IMR-90 (cell line): ENCODE data around the gene KBTBD8. TPM values are rescaled to one million over a fixed set of nuclear protein-coding genes. Genes with fewer than 3 reads are reported as not detected.

Source experiments
- ATAC-seq: fragments of 200-7000 bp; cut with Tn5 transposase; 2 replicates; pipeline ENCODE4 v1.9.1; 2020; ENCODE audit warnings: low read depth, mild to moderate bottlenecking, moderate library complexity
- BruUV-seq: library from RNA; stranded (reverse); fragments of 400-500 nt; replicated peaks from 2 replicates; lab custom pipeline; 2021; lab: Mats Ljungman, UMichigan
- CTCF ChIA-PET: fragments of 300-600 bp; formaldehyde crosslinking; extraction: SDS; loops from one replicate; lab custom pipeline; 2021; ENCODE audit warnings: antibody characterized with exemption; lab: Yijun Ruan, JAX
- POLR2A ChIA-PET: fragments of 300-600 bp; sonication (Branson Sonifier 250); formaldehyde crosslinking; loops from one replicate; lab custom pipeline; 2022; ENCODE audit warnings: antibody characterized with exemption; ENCODE audit not compliant: unreplicated experiment; lab: Charles Lee
- DNase-seq: peaks from one replicate; pipeline ENCODE4 v3.0.0; 2013
- H2AFZ ChIP-seq: replicated peaks from 2 replicates; pipeline ENCODE3; 2013; ENCODE audit warnings: low read length, mild to moderate bottlenecking; ENCODE audit not compliant: poor library complexity
- H2AK5ac ChIP-seq: 2 replicates; pipeline ENCODE4 v1.6.1; 2013; ENCODE audit warnings: low read depth, low read length, inconsistent platforms
- H2AK9ac ChIP-seq: replicated peaks from 2 replicates; pipeline ENCODE3; 2013; ENCODE audit warnings: mild to moderate bottlenecking, low read depth, low read length, moderate library complexity; ENCODE audit not compliant: poor library complexity
- H2BK120ac ChIP-seq: 2 replicates; pipeline ENCODE4 v1.6.1; 2013; ENCODE audit warnings: low read depth, low read length, inconsistent platforms
- H2BK15ac ChIP-seq: 3 replicates; pipeline ENCODE4 v1.6.1; 2013; ENCODE audit warnings: low read depth, low read length, inconsistent platforms
- H2BK20ac ChIP-seq: 2 replicates; pipeline ENCODE4 v1.6.1; 2013; ENCODE audit warnings: low read depth, mild to moderate bottlenecking, inconsistent platforms, low read length, moderate library complexity
- H2BK5ac ChIP-seq: 2 replicates; pipeline ENCODE4 v1.6.1; 2013; ENCODE audit warnings: mild to moderate bottlenecking, low read depth, low read length, inconsistent platforms; ENCODE audit not compliant: poor library complexity, severe bottlenecking
- H3K14ac ChIP-seq: replicated peaks from 2 replicates; pipeline ENCODE4 v1.6.1; 2013; ENCODE audit warnings: low read depth, low read length, inconsistent platforms
- H3K18ac ChIP-seq: 2 replicates; pipeline ENCODE4 v1.6.1; 2013; ENCODE audit warnings: low read depth, low read length, control low read depth
- H3K23ac ChIP-seq: 2 replicates; pipeline ENCODE4 v1.6.1; 2013; ENCODE audit warnings: low read depth, low read length, inconsistent platforms
- H3K27ac ChIP-seq: 2 replicates; pipeline ENCODE4 v1.5.1; 2013; ENCODE audit warnings: mild to moderate bottlenecking, control low read depth, low read length; ENCODE audit not compliant: insufficient read depth
- H3K27me3 ChIP-seq: 2 replicates; pipeline ENCODE4 v1.6.1; 2013; ENCODE audit warnings: low read length; ENCODE audit not compliant: control insufficient read depth, insufficient read depth
- H3K36me3 ChIP-seq: 2 replicates; pipeline ENCODE4 v1.6.1; 2013; ENCODE audit warnings: low read length, mixed read lengths; ENCODE audit not compliant: control insufficient read depth, insufficient read depth
- H3K4ac ChIP-seq: 2 replicates; pipeline ENCODE4 v1.6.1; 2013; ENCODE audit warnings: low read depth, low read length, inconsistent platforms
- H3K4me1 ChIP-seq: 2 replicates; pipeline ENCODE4 v1.6.1; 2013; ENCODE audit warnings: low read length, mixed read lengths; ENCODE audit not compliant: control insufficient read depth, insufficient read depth
- H3K4me2 ChIP-seq: 2 replicates; pipeline ENCODE4 v1.6.1; 2013; ENCODE audit warnings: low read depth, mild to moderate bottlenecking, control low read depth, low read length, moderate library complexity
- H3K4me3 ChIP-seq: 2 replicates; pipeline ENCODE4 v1.5.1; 2013; ENCODE audit warnings: low read depth, mild to moderate bottlenecking, control low read depth, low read length, moderate library complexity; ENCODE audit not compliant: insufficient read depth
- H3K56ac ChIP-seq: 2 replicates; pipeline ENCODE4 v1.6.1; 2013; ENCODE audit warnings: low read length, inconsistent platforms; ENCODE audit not compliant: insufficient read depth; ENCODE audit errors: extremely low read depth
- H3K79me1 ChIP-seq, 2 experiments: 2 replicates each; pipeline ENCODE4 v1.6.1; 2013; ENCODE audit warnings: low read length in 2 of 2, inconsistent platforms in 1 of 2, low read depth in 1 of 2
- H3K9ac ChIP-seq: 2 replicates; pipeline ENCODE4 v1.6.1; 2013; ENCODE audit warnings: low read depth, low read length, control low read depth
- H3K9me1 ChIP-seq: 2 replicates; pipeline ENCODE4 v1.6.1; 2013; ENCODE audit warnings: low read length, inconsistent platforms; ENCODE audit not compliant: insufficient read depth
- H3K9me3 ChIP-seq: 2 replicates; pipeline ENCODE4 v1.6.1; 2013; ENCODE audit warnings: low read length; ENCODE audit not compliant: control insufficient read depth, insufficient read depth
- H4K20me1 ChIP-seq: 2 replicates; pipeline ENCODE4 v1.6.1; 2013; ENCODE audit warnings: low read length, inconsistent platforms; ENCODE audit not compliant: insufficient read depth
- H4K5ac ChIP-seq: 2 replicates; pipeline ENCODE4 v1.6.1; 2013; ENCODE audit warnings: mild to moderate bottlenecking, low read depth, low read length, control low read depth
- H4K8ac ChIP-seq, 2 experiments: 2 replicates each; pipeline ENCODE4 v1.6.1; 2013; ENCODE audit warnings: low read depth in 2 of 2, low read length in 2 of 2, control low read depth in 1 of 2, inconsistent platforms in 1 of 2
- H4K91ac ChIP-seq: 2 replicates; pipeline ENCODE4 v1.6.1; 2013; ENCODE audit warnings: low read depth, low read length, inconsistent platforms; ENCODE audit not compliant: insufficient read depth
- BHLHE40 ChIP-seq: fragments of 150-350 bp; IDR thresholded peaks from 2 replicates; pipeline ENCODE4 v1.6.1; 2016; ENCODE audit warnings: mild to moderate bottlenecking, low read depth, low read length
- CEBPB ChIP-seq: IDR thresholded peaks from 2 replicates; pipeline ENCODE4 v1.6.1; 2012; ENCODE audit warnings: low read depth, low read length, improper control_type of control experiment
- CTCF ChIP-seq: conservative IDR thresholded peaks from 2 replicates; pipeline ENCODE4 v1.5.1; 2012; ENCODE audit warnings: mild to moderate bottlenecking, low read depth, low read length, improper control_type of control experiment
- FOS ChIP-seq: fragments of 150-350 bp; IDR thresholded peaks from 2 replicates; pipeline ENCODE4 v1.6.1; 2016; ENCODE audit warnings: low read depth, low read length
- MAFK ChIP-seq: IDR thresholded peaks from 2 replicates; pipeline ENCODE4 v1.6.1; 2012; ENCODE audit warnings: low read depth, low read length, improper control_type of control experiment
- MAZ ChIP-seq: IDR thresholded peaks from 2 replicates; pipeline ENCODE4 v1.6.1; 2012; ENCODE audit warnings: low read depth, mild to moderate bottlenecking, low read length, improper control_type of control experiment, moderate library complexity, borderline replicate concordance
- NFE2L2 ChIP-seq: fragments of 150-350 bp; IDR thresholded peaks from 2 replicates; pipeline ENCODE4 v1.6.1; 2016; ENCODE audit warnings: low read depth, mild to moderate bottlenecking, low read length
- RAD21 ChIP-seq: IDR thresholded peaks from 2 replicates; pipeline ENCODE4 v1.6.1; 2012; ENCODE audit warnings: low read length, improper control_type of control experiment
- RCOR1 ChIP-seq: IDR thresholded peaks from 2 replicates; pipeline ENCODE4 v1.6.1; 2012; ENCODE audit warnings: mild to moderate bottlenecking, low read length, improper control_type of control experiment; ENCODE audit not compliant: insufficient replicate concordance
- RFX5 ChIP-seq: IDR thresholded peaks from 2 replicates; pipeline ENCODE4 v1.8.0; 2012; ENCODE audit warnings: low read depth, mild to moderate bottlenecking, low read length, moderate library complexity
- WGBS, 2 experiments: methylation state at CpG; one replicate each; pipeline versions ENCODE4 v1.1.5 to v1.1.7; 2013; ENCODE audit warnings: missing lambda C conversion rate in 2 of 2; ENCODE audit not compliant: insufficient read length in 1 of 2; ENCODE audit errors: extremely low coverage in 2 of 2; 5-methylcytosine and 5-hydroxymethylcytosine counted together
- dilution Hi-C: fragments of 300-500 bp; cut with HindIII; formaldehyde crosslinking; loops from one replicate; pipeline ENCODE4 v1.14.3; 2018; ENCODE audit warnings: low sequenced_read_pairs; ENCODE audit not compliant: unreplicated experiment
- in situ Hi-C: fragments of 300-500 bp; cut with MboI; formaldehyde crosslinking; loops from 3 replicates; pipeline ENCODE4 v1.14.3; 2019; ENCODE audit warnings: low sequenced_read_pairs, inconsistent platforms, mixed read lengths
- intact Hi-C: fragments of 100-400 bp; cut with micrococcal nuclease; formaldehyde crosslinking; loops from 2 replicates; pipeline ENCODE4 v1.10.0; 2022
- polyA plus RNA-seq, 3 experiments: library from polyadenylated mRNA; depleted of rRNA; stranded (reverse); fragments of >200 nt; gene quantifications; 2 replicates each; pipeline ENCODE4 v1.2.3, GENCODE V29; 2012; ENCODE audit warnings: low replicate concordance in 1 of 3
- total RNA-seq: library from RNA; depleted of rRNA; stranded (reverse); fragments of >200 nt; gene quantifications from 2 replicates; pipeline ENCODE4 v1.2.3, GENCODE V29; 2012

KBTBD8 gene
- total and polyA plus RNA-seq, 2 of the 4 experiments (the other 2 are of a cell fraction): 1.5 to 8.6 TPM

- Histone ChIP-seq H3K4me3 (no peak overlapping the region), H3K27me3 (peaks cover 14% of the 10 kb centered on the region; the same call in 1 of the 2 replicates), H2BK120ac (no peak overlapping the region), H3K9me1 (no peaks in the 10 kb centered on the region), H3K27ac (no peak overlapping the region), H4K91ac (no peak overlapping the region), H3K4me2 (no peak overlapping the region), H3K14ac (no peak overlapping the region), H3K9me3 (no peaks in the 10 kb centered on the region), H2AK9ac (no peak overlapping the region), H2BK5ac (no peak overlapping the region), H3K36me3 (no peaks in the 10 kb centered on the region), H3K79me1 (no peaks in the 10 kb centered on the region), H2AFZ (no peak overlapping the region), H3K9ac (no peak overlapping the region), H2BK20ac (no peak overlapping the region), H4K8ac (no peak overlapping the region), H3K4me1 (no peaks in the 10 kb centered on the region), H3K23ac (no peak overlapping the region), H2BK15ac (no peak overlapping the region), H3K4ac (no peak overlapping the region), H3K18ac (no peak overlapping the region), H4K20me1 (no peaks in the 10 kb centered on the region), H2AK5ac (no peak overlapping the region), H3K56ac (no peak overlapping the region), H4K5ac (no peak overlapping the region)
- BruUV-seq: no TSS peak
- ATAC-seq (no peak), DNase-seq (no peak)
- intact Hi-C loops (no loop called here), dilution Hi-C loops (no loop called here), in situ Hi-C loops (no loop called here)
- ChIA-PET POLR2A (interaction anchor here (0.6 kb wide), 1 partner anchor 79 kb away, joined by 24 read pairs; no protein-coding TSS in a partner anchor), CTCF (no interaction called here)
- no CpG with 5 or more reads among the region's 7 CpGs for WGBS, 2 experiments
- TF ChIP-seq NFE2L2 (no peak), CEBPB (no peak), CTCF (no peak), MAFK (no peak), RCOR1 (no peak), MAZ (no peak), BHLHE40 (no peak), RAD21 (no peak), FOS (no peak), RFX5 (no peak)
These were observed 12.7 kb upstream of the KBTBD8 start for GRCh38 chr3:66985336-66985920.
